IMR-90 (cell line): ENCODE results near the gene SLAMF8.

Source experiments
- CEBPB ChIP-seq: IDR thresholded peaks from 2 replicates; pipeline ENCODE4 v1.6.1; 2012; ENCODE audit warnings: low read depth, low read length, improper control_type of control experiment
- CHD1 ChIP-seq: IDR thresholded peaks from 2 replicates; pipeline ENCODE4 v1.6.1; 2012; ENCODE audit warnings: low read depth, low read length, improper control_type of control experiment
- CTCF ChIP-seq: conservative IDR thresholded peaks from 2 replicates; pipeline ENCODE4 v1.5.1; 2012; ENCODE audit warnings: mild to moderate bottlenecking, low read depth, low read length, improper control_type of control experiment
- ELK1 ChIP-seq: fragments of 150-350 bp; IDR thresholded peaks from 2 replicates; pipeline ENCODE4 v1.6.1; 2016; ENCODE audit warnings: low read depth, mild to moderate bottlenecking, low read length, moderate library complexity, borderline replicate concordance
- FOS ChIP-seq: fragments of 150-350 bp; IDR thresholded peaks from 2 replicates; pipeline ENCODE4 v1.6.1; 2016; ENCODE audit warnings: low read depth, low read length
- MAFK ChIP-seq: IDR thresholded peaks from 2 replicates; pipeline ENCODE4 v1.6.1; 2012; ENCODE audit warnings: low read depth, low read length, improper control_type of control experiment
- MXI1 ChIP-seq: IDR thresholded peaks from 2 replicates; pipeline ENCODE4 v1.6.1; 2012; ENCODE audit warnings: low read depth, mild to moderate bottlenecking, low read length, moderate library complexity, borderline replicate concordance
- POLR2A ChIP-seq: IDR thresholded peaks from 2 replicates; pipeline ENCODE4 v1.6.1; 2012; ENCODE audit warnings: mild to moderate bottlenecking, low read depth, low read length
- RAD21 ChIP-seq: IDR thresholded peaks from 2 replicates; pipeline ENCODE4 v1.6.1; 2012; ENCODE audit warnings: low read length, improper control_type of control experiment
- RCOR1 ChIP-seq: IDR thresholded peaks from 2 replicates; pipeline ENCODE4 v1.6.1; 2012; ENCODE audit warnings: mild to moderate bottlenecking, low read length, improper control_type of control experiment; ENCODE audit not compliant: insufficient replicate concordance
- RFX5 ChIP-seq: IDR thresholded peaks from 2 replicates; pipeline ENCODE4 v1.8.0; 2012; ENCODE audit warnings: low read depth, mild to moderate bottlenecking, low read length, moderate library complexity
- SMC3 ChIP-seq: fragments of 150-350 bp; IDR thresholded peaks from 2 replicates; pipeline ENCODE4 v1.6.1; 2016; ENCODE audit warnings: low read depth, mild to moderate bottlenecking, antibody characterized with exemption, low read length, moderate library complexity
- USF2 ChIP-seq: fragments of 150-350 bp; IDR thresholded peaks from 2 replicates; pipeline ENCODE4 v1.6.1; 2017; ENCODE audit warnings: mild to moderate bottlenecking, antibody characterized with exemption, low read length, low read depth

- TF ChIP-seq CTCF (no peak), RAD21 (no peak), CEBPB (no peak), MAFK (no peak), SMC3 (no peak), USF2 (no peak), POLR2A (no peak), RFX5 (no peak), MXI1 (no peak), FOS (no peak), ELK1 (no peak), CHD1 (no peak), RCOR1 (no peak)
Observed at GRCh38 chr1:159862031-159862430, 35.4 kb downstream of the SLAMF8 start.
